HG03139 (cell line): ENCODE results near the gene ATAD1.
"Not testable (repeated sequence)": the region's sequence is repeated elsewhere in the genome, so short reads cannot be mapped to it uniquely, and the experiment has no call there.

ENCODE experiments used
- ATAC-seq: cut with Tn5 transposase; IDR thresholded peaks from one replicate; pipeline ENCODE4 v1.9.1; 2021; ENCODE audit not compliant: unreplicated experiment

Gene ATAD1

GRCh38 chr10:87846711-87847110 lies 28.7 kb upstream of the ATAD1 start:
- ATAC-seq, result not testable (repeated sequence)

GRCh38 chr10:87846023-87846422 lies 28.0 kb upstream of the ATAD1 start:
- ATAC-seq, result no peak

- no peak for ATAC-seq
These were observed 27.6 kb upstream of the ATAD1 start for GRCh38 chr10:87845624-87845998.

- ATAC-seq, result no peak
These were observed 27.0 kb upstream of the ATAD1 start for GRCh38 chr10:87844837-87845623.

GRCh38 chr10:87843714-87844113 lies 25.7 kb upstream of the ATAD1 start:
- no peak for ATAC-seq

DNA sequence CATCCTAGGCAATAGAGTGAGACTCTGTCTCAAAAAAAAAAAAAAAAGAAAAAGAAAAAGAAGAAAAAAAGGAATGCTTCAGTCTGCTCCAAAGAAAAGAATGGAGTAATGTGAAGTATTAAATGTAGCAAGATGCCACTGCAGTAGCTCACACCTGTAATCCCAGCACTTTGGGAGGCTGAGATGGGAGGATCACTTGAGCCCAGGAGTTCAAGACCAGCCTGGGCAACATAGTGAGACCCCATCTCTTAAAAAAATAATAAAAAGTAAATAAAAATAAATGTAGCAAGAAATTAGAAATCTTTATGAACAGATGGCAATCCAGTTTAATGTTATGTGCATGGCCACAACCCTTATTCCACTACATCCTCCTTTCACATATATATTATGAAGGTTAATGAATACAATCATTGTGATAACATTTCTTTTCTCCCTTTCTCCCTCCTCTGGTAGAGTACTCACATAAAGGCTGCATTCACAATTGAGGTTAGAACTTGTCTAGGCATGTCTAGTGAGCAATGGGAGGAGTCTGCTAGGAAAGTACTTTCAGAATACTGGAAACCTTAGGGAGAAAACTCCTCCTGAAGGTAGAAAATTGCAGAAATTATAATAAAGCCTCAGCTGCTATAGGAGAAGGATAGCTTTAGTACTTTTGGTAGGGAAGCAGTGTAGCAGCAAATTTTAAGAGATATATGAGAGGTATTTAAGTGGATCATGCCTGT lies 24.9 kb upstream of the ATAD1 start:
- no peak for ATAC-seq

DNA sequence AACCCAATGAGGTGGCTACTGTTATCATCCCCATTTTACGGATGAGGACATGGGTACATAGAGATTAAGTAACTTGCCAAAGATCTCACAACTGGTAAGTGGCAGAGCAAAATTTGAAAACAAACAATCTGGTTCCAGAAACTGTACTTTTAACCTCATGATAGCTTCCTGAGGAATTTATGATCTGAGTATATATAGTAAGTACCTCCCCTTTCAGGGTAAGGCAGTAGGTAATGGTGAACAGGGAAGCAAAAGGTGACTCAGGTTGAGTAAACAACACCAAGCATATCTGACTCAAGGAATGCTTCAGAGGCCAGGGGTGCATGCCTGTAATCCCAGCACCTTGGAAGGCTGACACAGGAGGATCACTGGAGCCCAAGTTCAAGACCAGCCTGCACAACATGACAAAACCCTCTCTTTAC lies 24.2 kb upstream of the ATAD1 start:
- ATAC-seq, result no peak

GRCh38 chr10:87841186-87841585 lies 23.2 kb upstream of the ATAD1 start:
- no peak for ATAC-seq

DNA sequence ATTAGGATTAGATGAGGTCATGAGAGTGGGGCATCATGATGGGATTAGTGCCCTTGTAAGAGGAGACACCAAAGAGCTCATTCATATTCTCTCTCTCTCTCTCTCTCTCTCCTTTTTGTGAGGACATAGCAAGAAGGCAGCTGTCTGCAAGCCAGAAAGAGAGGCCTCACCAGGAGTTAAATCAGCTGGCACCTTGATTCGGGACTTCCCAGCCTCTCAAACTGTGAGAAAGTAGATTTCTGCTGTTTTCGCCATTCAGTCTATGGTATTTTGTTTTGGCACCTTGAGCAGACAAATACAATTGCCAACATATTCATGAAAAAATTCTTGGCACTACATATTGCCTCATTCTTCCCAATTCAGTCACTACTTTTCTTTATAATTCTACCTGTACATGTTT lies 20.6 kb upstream of the ATAD1 start:
- no peak for ATAC-seq

GRCh38 chr10:87837445-87837844 lies 19.4 kb upstream of the ATAD1 start:
- ATAC-seq, result no peak

- ATAC-seq, result no peak
These were observed 18.1 kb upstream of the ATAD1 start for GRCh38 chr10:87836098-87836497.

- no peak for ATAC-seq
These were observed 12.1 kb upstream of the ATAD1 start for GRCh38 chr10:87829986-87830729.

GRCh38 chr10:87829051-87829450 lies 11.0 kb upstream of the ATAD1 start:
- not testable (repeated sequence) for ATAC-seq

DNA sequence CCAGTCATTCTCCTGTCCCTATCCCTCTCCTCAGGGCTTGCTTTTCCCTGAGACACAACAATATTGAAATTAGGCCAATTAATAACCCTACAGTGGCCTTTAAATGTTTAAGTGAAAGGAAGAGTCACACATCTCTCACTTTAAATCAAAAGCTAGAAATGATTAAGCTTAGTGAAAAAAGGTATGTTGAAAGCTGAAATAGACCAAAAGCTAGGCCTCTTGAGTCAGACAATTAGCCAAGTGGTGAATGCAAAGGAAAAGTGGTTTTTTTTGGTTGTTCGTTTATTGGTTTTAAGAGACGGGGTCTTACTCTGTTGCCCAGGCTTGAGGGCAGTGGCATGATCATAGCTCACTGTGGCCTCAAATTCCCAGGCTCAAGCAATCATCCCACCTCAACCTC lies 9.7 kb upstream of the ATAD1 start:
- ATAC-seq, result no peak

- no peak for ATAC-seq
These were observed 8.6 kb upstream of the ATAD1 start for GRCh38 chr10:87826653-87827052.

DNA sequence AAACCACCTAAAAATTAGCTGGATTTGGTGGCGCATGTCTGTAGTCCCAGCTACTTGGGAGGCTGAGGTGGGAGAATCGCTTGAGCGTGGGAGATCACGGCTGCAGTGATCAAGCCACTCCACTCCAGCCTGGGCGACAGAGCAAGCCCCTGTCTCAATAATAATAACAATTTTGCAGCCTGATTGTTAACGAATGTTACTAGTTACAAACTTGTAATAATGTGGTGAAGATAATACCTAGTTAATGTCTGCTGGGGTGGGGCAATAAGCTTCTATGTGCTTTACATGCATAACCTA lies 1.2 kb upstream of the ATAD1 start:
- no peak for ATAC-seq

GRCh38 chr10:87818505-87819288 lies 671 bp upstream of the ATAD1 start:
- ATAC-seq, result peak; percentile 40

- no peak for ATAC-seq
These were observed 973 bp downstream of the ATAD1 start for GRCh38 chr10:87816898-87817608.

GRCh38 chr10:87816163-87816897 lies 1.7 kb downstream of the ATAD1 start:
- ATAC-seq, result no peak
